ENCODE results near the gene IRGQ.
"Not testable (repeated sequence)": the region's sequence is repeated elsewhere in the genome, so short reads cannot be mapped to it uniquely, and the experiment has no call there.

IRGQ gene

GRCh38 chr19:43619262-43620060, 23.5 kb upstream of the IRGQ start, which contains the start of gene ZNF428:
Gene ZNF428, minus strand, starts transcription at chr19:43619629. Its CDS starts 5,325 bp downstream, at chr19:43614304.
- peak within 1 kb of the TSS; percentile 94 to 95 for H3K27ac Mint-ChIP-seq
- H3K36me3 Mint-ChIP-seq (ENCODE audit: insufficient read depth) = peaks cover 4% of the 10 kb centered on the region
- peaks cover 23 to 26% of the 10 kb centered on the region in 2 donors for H3K4me1 Mint-ChIP-seq (ENCODE audit: low read depth in 2 of 2)
- peak within 1 kb of the TSS; percentile 98 for H3K4me3 Mint-ChIP-seq
- ATAC-seq (replicated peaks) (peak; percentile 86), DNase-seq (peak; percentile 75 to 84 (median 79))
- no peaks in the 10 kb centered on the region for H3K27me3 Mint-ChIP-seq
- H3K9me3 Mint-ChIP-seq = no peaks in the 10 kb centered on the region

GRCh38 chr19:43618921-43619261, 23.0 kb upstream of the IRGQ start:
- Mint-ChIP-seq H3K36me3 (ENCODE audit: insufficient read depth) (peaks cover 1% of the 10 kb centered on the region), H3K4me1 (ENCODE audit: low read depth in 2 of 2) (peaks cover 28 to 30% of the 10 kb centered on the region in 2 donors), H3K27ac (peak overlapping the region; percentile 94 to 95), H3K9me3 (no peaks in the 10 kb centered on the region), H3K4me3 (peak overlapping the region; percentile 98), H3K27me3 (no peaks in the 10 kb centered on the region)
- peak; percentile 21 for ATAC-seq (replicated peaks)
- DNase-seq = peak in 1 of 3 experiments; percentile 14

- H3K27me3 Mint-ChIP-seq = no peaks in the 10 kb centered on the region
- ATAC-seq (replicated peaks) = no peak
- H3K27ac Mint-ChIP-seq = peak overlapping the region in 1 of 2 donors; percentile 70
- peaks cover 12% of the 10 kb centered on the region for H3K36me3 Mint-ChIP-seq (ENCODE audit: insufficient read depth)
- no peak overlapping the region for H3K4me3 Mint-ChIP-seq
- DNase-seq = no peak
- peaks cover 34 to 38% of the 10 kb centered on the region in 2 donors for H3K4me1 Mint-ChIP-seq (ENCODE audit: low read depth in 2 of 2)
- H3K9me3 Mint-ChIP-seq = no peaks in the 10 kb centered on the region
Measured at GRCh38 chr19:43616954-43617353, 21.0 kb upstream of the IRGQ start.

GRCh38 chr19:43616306-43616705, 20.4 kb upstream of the IRGQ start:
- Mint-ChIP-seq H3K4me3 (no peak overlapping the region), H3K27ac (peak overlapping the region in 1 of 2 donors; percentile 70)
- DNase-seq = no peak

GRCh38 chr19:43612374-43612773, 16.4 kb upstream of the IRGQ start:
- Mint-ChIP-seq H3K9me3 (no peaks in the 10 kb centered on the region), H3K27me3 (no peaks in the 10 kb centered on the region), H3K27ac (peak overlapping the region; percentile 76 to 86), H3K36me3 (ENCODE audit: insufficient read depth) (peaks cover 18% of the 10 kb centered on the region), H3K4me1 (ENCODE audit: low read depth in 2 of 2) (peaks cover 19 to 30% of the 10 kb centered on the region in 2 donors), H3K4me3 (no peak overlapping the region)
- DNase-seq (no peak), ATAC-seq (replicated peaks) (no peak)

More at GRCh38 chr19:43616306-43616705, 20.4 kb upstream of the IRGQ start:
- no peaks in the 10 kb centered on the region for H3K27me3 Mint-ChIP-seq
- ATAC-seq (replicated peaks) = no peak
- no peaks in the 10 kb centered on the region for H3K9me3 Mint-ChIP-seq
- peaks cover 36 to 43% of the 10 kb centered on the region in 2 donors for H3K4me1 Mint-ChIP-seq (ENCODE audit: low read depth in 2 of 2)
- peaks cover 12% of the 10 kb centered on the region for H3K36me3 Mint-ChIP-seq (ENCODE audit: insufficient read depth)

- Mint-ChIP-seq H3K4me3 (no peak within 1 kb of the TSS), H3K27me3 (no peaks in the 10 kb centered on the region), H3K27ac (peak within 1 kb of the TSS; percentile 76 to 86), H3K4me1 (ENCODE audit: low read depth in 2 of 2) (peaks cover 19 to 35% of the 10 kb centered on the region in 2 donors), H3K36me3 (ENCODE audit: insufficient read depth) (peaks cover 18% of the 10 kb centered on the region), H3K9me3 (no peaks in the 10 kb centered on the region)
- DNase-seq = no peak
- ATAC-seq (replicated peaks) = no peak
Measured at GRCh38 chr19:43611788-43612187, 15.9 kb upstream of the IRGQ start, which contains the start of gene SRRM5. Gene SRRM5, plus strand, starts transcription at chr19:43612088. Its CDS starts 34 bp downstream, at chr19:43612122.

GRCh38 chr19:43610493-43610892, 14.6 kb upstream of the IRGQ start:
- Mint-ChIP-seq H3K27ac (peak overlapping the region in 1 of 2 donors; percentile 86), H3K27me3 (no peaks in the 10 kb centered on the region), H3K4me1 (ENCODE audit: low read depth in 2 of 2) (peaks cover 16 to 31% of the 10 kb centered on the region in 2 donors), H3K4me3 (no peak overlapping the region), H3K36me3 (ENCODE audit: insufficient read depth) (peaks cover 19% of the 10 kb centered on the region), H3K9me3 (no peaks in the 10 kb centered on the region)
- ATAC-seq (replicated peaks) (no peak), DNase-seq (no peak)

- H3K9me3 Mint-ChIP-seq = no peaks in the 10 kb centered on the region
- ATAC-seq (replicated peaks) (no peak), DNase-seq (no peak)
- no peak overlapping the region for H3K4me3 Mint-ChIP-seq
- peaks cover 25% of the 10 kb centered on the region for H3K36me3 Mint-ChIP-seq (ENCODE audit: insufficient read depth)
- no peaks in the 10 kb centered on the region for H3K27me3 Mint-ChIP-seq
- H3K27ac Mint-ChIP-seq = peak overlapping the region in 1 of 2 donors; percentile 86
- peaks cover 15 to 30% of the 10 kb centered on the region in 2 donors for H3K4me1 Mint-ChIP-seq (ENCODE audit: low read depth in 2 of 2)
Measured at GRCh38 chr19:43609872-43610271, 13.9 kb upstream of the IRGQ start.

GRCh38 chr19:43607238-43608205, 11.6 kb upstream of the IRGQ start:
- no peaks in the 10 kb centered on the region for H3K9me3 Mint-ChIP-seq
- peaks cover 16% of the 10 kb centered on the region for H3K36me3 Mint-ChIP-seq (ENCODE audit: insufficient read depth)
- no peak for DNase-seq
- H3K27me3 Mint-ChIP-seq = no peaks in the 10 kb centered on the region
- no peak overlapping the region for H3K4me3 Mint-ChIP-seq
- peaks cover 4 to 23% of the 10 kb centered on the region in 2 donors for H3K4me1 Mint-ChIP-seq (ENCODE audit: low read depth in 2 of 2)
- no peak for ATAC-seq (replicated peaks)
- H3K27ac Mint-ChIP-seq = peak overlapping the region in 1 of 2 donors; percentile 81

GRCh38 chr19:43606569-43607229, 10.8 kb upstream of the IRGQ start:
- no peak for ATAC-seq (replicated peaks)
- Mint-ChIP-seq H3K27me3 (no peaks in the 10 kb centered on the region), H3K4me1 (ENCODE audit: low read depth in 2 of 2) (peaks cover under 1 to 18% of the 10 kb centered on the region in 2 donors), H3K4me3 (no peak overlapping the region), H3K27ac (peak overlapping the region in 1 of 2 donors; percentile 81), H3K36me3 (ENCODE audit: insufficient read depth) (peaks cover 20% of the 10 kb centered on the region), H3K9me3 (no peaks in the 10 kb centered on the region)
- DNase-seq = no peak

- no peak overlapping the region for H3K4me3 Mint-ChIP-seq
Measured at GRCh38 chr19:43605875-43606568, 10.1 kb upstream of the IRGQ start.

GRCh38 chr19:43600326-43600725, 4.4 kb upstream of the IRGQ start:
- peaks cover 28 to 33% of the 10 kb centered on the region in 2 donors for H3K4me1 Mint-ChIP-seq (ENCODE audit: low read depth in 2 of 2)
- not testable (repeated sequence) for H3K4me3 Mint-ChIP-seq; H3K9me3 Mint-ChIP-seq; H3K27me3 Mint-ChIP-seq; ATAC-seq (replicated peaks); DNase-seq
- peak overlapping the region in 1 of 2 donors; percentile 35 for H3K27ac Mint-ChIP-seq
- peaks cover 40% of the 10 kb centered on the region for H3K36me3 Mint-ChIP-seq (ENCODE audit: insufficient read depth)

More at GRCh38 chr19:43605875-43606568, 10.1 kb upstream of the IRGQ start:
- H3K4me1 Mint-ChIP-seq (ENCODE audit: low read depth in 2 of 2) = peaks cover 0 to 16% of the 10 kb centered on the region in 2 donors
- ATAC-seq (replicated peaks) = no peak
- no peaks in the 10 kb centered on the region for H3K27me3 Mint-ChIP-seq
- H3K36me3 Mint-ChIP-seq (ENCODE audit: insufficient read depth) = peaks cover 22% of the 10 kb centered on the region
- H3K27ac Mint-ChIP-seq = peak overlapping the region in 1 of 2 donors; percentile 41
- H3K9me3 Mint-ChIP-seq = no peaks in the 10 kb centered on the region
- no peak for DNase-seq
